H1 (cell line): ENCODE results near the gene ERICH6. TPM values are rescaled to one million over a fixed set of nuclear protein-coding genes. Genes with fewer than 3 reads are reported as not detected.

Experiments
- CTCF ChIA-PET: fragments of 300-600 bp; sonication (Branson Sonifier 250); formaldehyde crosslinking; loops from one replicate; lab custom pipeline; 2021; ENCODE audit not compliant: partially characterized antibody; lab: Charles Lee
- POLR2A ChIA-PET: fragments of 300-600 bp; sonication (Branson Sonifier 250); formaldehyde crosslinking; loops from one replicate; lab custom pipeline; 2021; ENCODE audit warnings: inconsistent platforms; ENCODE audit not compliant: partially characterized antibody; lab: Charles Lee
- DNase-seq, 2 experiments: peaks; one replicate each; pipeline versions ENCODE4 v3.0.0 to v3.0.0-alpha.2; 2010 to 2022; ENCODE audit warnings: low spot score in 2 of 2, low read depth in 1 of 2, mixed read lengths in 1 of 2
- FAIRE-seq: peaks from 2 replicates; lab custom pipeline; 2011; peaks lifted over from hg19 to GRCh38; lab: Jason Lieb, UNC
- H2AFZ ChIP-seq: 2 replicates; pipeline ENCODE4 v1.8.1; 2012; ENCODE audit warnings: low read length, inconsistent platforms
- H2AK5ac ChIP-seq: 2 replicates; pipeline ENCODE4 v1.6.1; 2013; ENCODE audit warnings: low read depth, low read length
- H2BK120ac ChIP-seq: replicated peaks from 2 replicates; pipeline ENCODE3; 2013; ENCODE audit warnings: low read depth, low read length, inconsistent platforms
- H2BK12ac ChIP-seq: 2 replicates; pipeline ENCODE4 v1.6.1; 2013; ENCODE audit warnings: low read depth, low read length
- H2BK15ac ChIP-seq: 2 replicates; pipeline ENCODE4 v1.6.1; 2013; ENCODE audit warnings: low read length
- H2BK20ac ChIP-seq: 2 replicates; pipeline ENCODE4 v1.6.1; 2013; ENCODE audit warnings: low read length
- H2BK5ac ChIP-seq: 2 replicates; pipeline ENCODE4 v1.6.1; 2013; ENCODE audit warnings: low read depth, low read length
- H3K14ac ChIP-seq: 2 replicates; pipeline ENCODE4 v1.6.1; 2013; ENCODE audit warnings: inconsistent platforms; ENCODE audit not compliant: insufficient read length
- H3K18ac ChIP-seq: 2 replicates; pipeline ENCODE4 v1.6.1; 2013; ENCODE audit warnings: low read length; ENCODE audit errors: extremely low read depth
- H3K23ac ChIP-seq: 2 replicates; pipeline ENCODE4 v1.6.1; 2013; ENCODE audit warnings: inconsistent platforms; ENCODE audit not compliant: insufficient read length
- H3K23me2 ChIP-seq: 2 replicates; pipeline ENCODE4 v1.6.1; 2013; ENCODE audit warnings: low read depth, low read length
- H3K27ac ChIP-seq: 2 replicates; pipeline ENCODE4 v1.6.1; 2011; ENCODE audit warnings: low read depth, low read length, inconsistent platforms
- H3K27me3 ChIP-seq, 4 experiments: replicated peaks in 1 of 4; 1 replicate in 1 of 4; 2 replicates in 3 of 4; pipeline versions ENCODE4 v1.6.1 to v1.8.1; 2011 to 2013; ENCODE audit warnings: low read length in 3 of 4, mild to moderate bottlenecking in 3 of 4, inconsistent platforms in 2 of 4, mixed read lengths in 2 of 4, moderate library complexity in 1 of 4; ENCODE audit not compliant: control insufficient read depth in 3 of 4, insufficient read depth in 3 of 4; ENCODE audit errors: extremely low read depth in 1 of 4
- H3K36me3 ChIP-seq, 4 experiments: 2 replicates each; pipeline versions ENCODE4 v1.6.1 to v1.8.1; 2011 to 2013; ENCODE audit warnings: mild to moderate bottlenecking in 4 of 4, low read length in 3 of 4, moderate library complexity in 2 of 4, control low read depth in 1 of 4, inconsistent platforms in 1 of 4; ENCODE audit not compliant: insufficient read depth in 4 of 4, control insufficient read depth in 2 of 4
- H3K4ac ChIP-seq: replicated peaks from 2 replicates; pipeline ENCODE3; 2013; ENCODE audit warnings: low read length, low read depth, mixed read lengths, inconsistent platforms; ENCODE audit not compliant: insufficient read length
- H3K4me1 ChIP-seq, 4 experiments: replicated peaks in 1 of 4; 1 replicate in 1 of 4; 2 replicates in 3 of 4; pipeline versions ENCODE4 v1.6.1 to v1.8.1; 2011 to 2013; ENCODE audit warnings: low read length in 3 of 4, inconsistent platforms in 2 of 4, mixed read lengths in 1 of 4; ENCODE audit not compliant: insufficient read depth in 4 of 4, control insufficient read depth in 3 of 4
- H3K4me2 ChIP-seq, 2 experiments: 2 replicates each; pipeline versions ENCODE4 v1.6.1 to v1.8.1; 2011 to 2013; ENCODE audit warnings: low read depth in 2 of 2, low read length in 2 of 2, control low read depth in 1 of 2, inconsistent platforms in 1 of 2, mild to moderate bottlenecking in 1 of 2; ENCODE audit not compliant: insufficient read depth in 1 of 2
- H3K4me3 ChIP-seq, 4 experiments: fragments of 200-600, 300-600 bp in 1 of 4; sonication (generic), shearing (Covaris generic), sonication (Bioruptor Twin) in 1 of 4; 2 replicates each; pipeline versions ENCODE4 v1.5.1 to v1.8.1; 2011 to 2016; ENCODE audit warnings: low read length in 4 of 4, low read depth in 3 of 4, control low read depth in 2 of 4, inconsistent platforms in 2 of 4, mild to moderate bottlenecking in 2 of 4, mixed read lengths in 1 of 4, moderate library complexity in 1 of 4; ENCODE audit not compliant: insufficient read depth in 2 of 4; ENCODE audit errors: extremely low read depth in 1 of 4
- H3K56ac ChIP-seq: replicated peaks from 2 replicates; pipeline ENCODE3; 2013; ENCODE audit warnings: low read depth, mild to moderate bottlenecking, mixed read lengths, low read length, inconsistent platforms; ENCODE audit not compliant: insufficient read length
- H3K79me1 ChIP-seq: 2 replicates; pipeline ENCODE4 v1.6.1; 2013; ENCODE audit warnings: low read depth, low read length, control low read depth
- H3K79me2 ChIP-seq, 2 experiments: 2 replicates each; pipeline versions ENCODE4 v1.6.1 to v1.8.1; 2012 to 2013; ENCODE audit warnings: low read length in 2 of 2, mild to moderate bottlenecking in 2 of 2, inconsistent platforms in 1 of 2; ENCODE audit not compliant: insufficient read depth in 2 of 2, control insufficient read depth in 1 of 2
- H3K9ac ChIP-seq, 4 experiments: replicated peaks in 1 of 4; 1 replicate in 1 of 4; 2 replicates in 3 of 4; pipeline versions ENCODE4 v1.6.1 to v1.8.1; 2011 to 2013; ENCODE audit warnings: low read depth in 3 of 4, low read length in 3 of 4, control low read depth in 2 of 4, mild to moderate bottlenecking in 2 of 4, moderate library complexity in 2 of 4, inconsistent platforms in 1 of 4; ENCODE audit errors: extremely low read depth in 1 of 4
- H3K9me3 ChIP-seq, 2 experiments: 2 replicates each; pipeline versions ENCODE4 v1.6.1 to v1.8.1; 2012 to 2013; ENCODE audit warnings: mild to moderate bottlenecking in 2 of 2, moderate library complexity in 2 of 2, control low read depth in 1 of 2, inconsistent platforms in 1 of 2, low read depth in 1 of 2, low read length in 1 of 2, mixed read lengths in 1 of 2; ENCODE audit not compliant: insufficient read depth in 2 of 2
- H4K20me1 ChIP-seq, 2 experiments: replicated peaks in 1 of 2; 2 replicates each; pipeline versions ENCODE3 to v1.8.1; 2011 to 2013; ENCODE audit warnings: inconsistent platforms in 2 of 2, low read length in 2 of 2, mild to moderate bottlenecking in 1 of 2; ENCODE audit not compliant: insufficient read depth in 2 of 2, control insufficient read depth in 1 of 2
- H4K5ac ChIP-seq: 2 replicates; pipeline ENCODE4 v1.6.1; 2013; ENCODE audit warnings: low read length, low read depth, mixed read lengths, inconsistent platforms; ENCODE audit not compliant: insufficient read length
- H4K8ac ChIP-seq: 2 replicates; pipeline ENCODE4 v1.8.0; 2013; ENCODE audit warnings: mild to moderate bottlenecking, moderate library complexity, low read length, inconsistent platforms; ENCODE audit not compliant: insufficient read depth; ENCODE audit errors: extremely low read depth
- H4K91ac ChIP-seq: replicated peaks from 2 replicates; pipeline ENCODE3; 2013; ENCODE audit warnings: low read length, mixed read lengths, inconsistent platforms; ENCODE audit not compliant: insufficient read length
- CBX8 ChIP-seq: fragments of 300-800, 300-1000 bp; sonication (generic); IDR thresholded peaks from 2 replicates; pipeline ENCODE4 v1.7.1; 2016; ENCODE audit warnings: low read depth, low read length, borderline replicate concordance
- CHD1 ChIP-seq: IDR thresholded peaks from 2 replicates; pipeline ENCODE4 v1.6.1; 2012; ENCODE audit warnings: low read depth, low read length, improper control_type of control experiment
- EZH2 ChIP-seq: fragments of 200-600 bp; sonication (generic); IDR thresholded peaks from 2 replicates; pipeline ENCODE4 v1.7.1; 2012; ENCODE audit warnings: low read depth, mild to moderate bottlenecking, moderate library complexity, low read length, inconsistent platforms; ENCODE audit not compliant: severe bottlenecking
- JUND ChIP-seq: IDR thresholded peaks from 2 replicates; pipeline ENCODE4 v1.6.1; 2011; ENCODE audit warnings: mild to moderate bottlenecking, improper control_type of control experiment, low read length
- NANOG ChIP-seq: IDR thresholded peaks from 2 replicates; pipeline ENCODE4 v1.6.1; 2011; ENCODE audit warnings: low read length, low read depth, mild to moderate bottlenecking, inconsistent platforms; ENCODE audit not compliant: insufficient read depth, poor library complexity, severe bottlenecking
- PHF8 ChIP-seq: fragments of 200-600 bp; sonication (generic); conservative IDR thresholded peaks from 2 replicates; pipeline ENCODE4 v1.7.1; 2012; ENCODE audit warnings: low read depth, mild to moderate bottlenecking, inconsistent platforms, low read length, moderate library complexity
- RNF2 ChIP-seq: fragments of 200-900, 300-1000 bp; sonication (generic); IDR thresholded peaks from 2 replicates; pipeline ENCODE4 v1.7.1; 2016; ENCODE audit warnings: borderline replicate concordance, low read depth, mild to moderate bottlenecking, antibody characterized with exemption, low read length; ENCODE audit not compliant: poor library complexity, severe bottlenecking; ENCODE audit errors: missing control alignments
- SRF ChIP-seq: IDR thresholded peaks from 2 replicates; pipeline ENCODE4 v1.6.1; 2011; ENCODE audit warnings: mild to moderate bottlenecking, low read depth, low read length, moderate library complexity
- WGBS, 2 experiments: shearing (Covaris generic) in 1 of 2; methylation state at CpG; one replicate each; pipeline versions ENCODE4 v1.1.6 to v1.1.7; 2013 to 2015; ENCODE audit warnings: low lambda C conversion rate in 2 of 2, mixed read lengths in 2 of 2, inconsistent platforms in 1 of 2, low coverage in 1 of 2, missing lambda C conversion rate in 1 of 2; ENCODE audit not compliant: insufficient replicate concordance in 2 of 2, insufficient coverage in 1 of 2, insufficient read length in 1 of 2; ENCODE audit errors: extremely low coverage in 1 of 2, missing lambda C conversion rate in 1 of 2; 5-methylcytosine and 5-hydroxymethylcytosine counted together
- polyA plus RNA-seq, 7 experiments: library from polyadenylated mRNA; depleted of rRNA in 3 of 7; stranded (reverse) in 5 of 7; unstranded in 2 of 7; fragments of >200 nt in 5 of 7; fragments of 200-250 nt in 2 of 7; gene quantifications; 1 replicate in 5 of 7; 2 replicates in 1 of 7; 4 replicates in 1 of 7; pipeline versions ENCODE4 v1.2.1 to v1.2.3, GENCODE V29; 2011 to 2013; ENCODE audit warnings: missing spikeins in 2 of 7, mixed read lengths in 2 of 7
- total RNA-seq: library from RNA; stranded (reverse); fragmentation: NEBNext Ultra II Directional; extraction: Animal tissue kit (Norgen Biotek cat#: 25700); gene quantifications from 2 replicates; pipeline ENCODE4 v1.2.1, GENCODE V29; 2021
- TF ChIP-seq, protein P1 (sequence below): IDR thresholded peaks from 2 replicates; pipeline ENCODE4 v1.6.1; 2011; ENCODE audit warnings: low read depth, mild to moderate bottlenecking, low read length; ENCODE audit not compliant: insufficient read depth

Gene ERICH6
- total and polyA plus RNA-seq, 2 of the 8 experiments (the other 6 are each of a cell fraction or from before 2014, with no cell fraction given), result not detected

DNA sequence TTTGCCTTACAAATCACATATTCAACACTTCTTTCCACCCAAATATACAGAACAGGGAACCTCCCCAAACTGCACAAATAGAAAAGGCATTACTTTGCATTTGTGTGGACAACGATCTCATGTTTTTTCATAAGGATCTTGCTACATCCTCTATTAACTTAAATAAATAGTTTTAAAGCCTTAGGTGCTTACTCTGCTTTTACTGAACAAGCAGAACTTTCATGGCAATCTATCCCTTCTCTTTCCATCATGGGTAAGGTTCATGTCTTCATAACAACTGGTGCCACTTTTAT, 41.1 kb upstream of the ERICH6 start:
- Histone ChIP-seq H3K4me1 (no peaks in the 10 kb centered on the region), H3K23ac (no peak overlapping the region), H4K8ac (no peak overlapping the region), H4K5ac (no peak overlapping the region), H2AK5ac (no peak overlapping the region), H3K36me3 (no peaks in the 10 kb centered on the region), H3K4ac (no peak overlapping the region), H4K20me1 (no peaks in the 10 kb centered on the region), H3K56ac (no peak overlapping the region), H3K79me2 (no peaks in the 10 kb centered on the region; a peak in 1 of 4 replicates), H2BK12ac (no peak overlapping the region), H3K23me2 (no peaks in the 10 kb centered on the region; the same call in 1 of the 2 replicates), H2AFZ (no peak overlapping the region), H2BK15ac (no peak overlapping the region), H2BK20ac (no peak overlapping the region), H3K27ac (no peak overlapping the region), H3K14ac (no peak overlapping the region), H3K4me2 (no peak overlapping the region), H3K27me3 (no peaks in the 10 kb centered on the region), H3K9me3 (no peaks in the 10 kb centered on the region), H3K79me1 (peaks cover 8% of the 10 kb centered on the region), H3K4me3 (no peak overlapping the region), H3K9ac (no peak overlapping the region), H4K91ac (no peak overlapping the region), H2BK120ac (no peak overlapping the region), H3K18ac (no peak overlapping the region), H2BK5ac (no peak overlapping the region)
- ChIA-PET CTCF (interaction anchor here (0.9 to 1.7 kb wide), 2 partner anchors 15 to 119 kb away, joined by 3 to 4 read pairs; no protein-coding TSS in a partner anchor), POLR2A (interaction anchor here (1.0 kb wide), 1 partner anchor 17 kb away, joined by 4 read pairs; no protein-coding TSS in a partner anchor)
- WGBS, 2 experiments, result 95% methylated on average over 1 of the region's 1 CpG; no CpG with 5 or more reads in 1 of the 2 experiments
- DNase-seq (no peak), FAIRE-seq (no peak)
- TF ChIP-seq PHF8, result no peak
- no peak for TF ChIP-seq SRF
- no peak for TF ChIP-seq CHD1
- no peak for TF ChIP-seq CBX8
- TF ChIP-seq JUND, result no peak
- no peak for TF ChIP-seq RNF2
- TF ChIP-seq EZH2, result no peak
- TF ChIP-seq NANOG, result no peak
- TF ChIP-seq, protein P1, sequence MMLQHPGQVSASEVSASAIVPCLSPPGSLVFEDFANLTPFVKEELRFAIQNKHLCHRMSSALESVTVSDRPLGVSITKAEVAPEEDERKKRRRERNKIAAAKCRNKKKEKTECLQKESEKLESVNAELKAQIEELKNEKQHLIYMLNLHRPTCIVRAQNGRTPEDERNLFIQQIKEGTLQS, result no peak
